SK-N-SH treated with all-trans-retinoic acid at 6 μM for 48 hours (cell line): Measurements from ENCODE around the gene PTBP2.

Source experiments
- ARNTL ChIP-seq: fragments of 450-650 bp; formaldehyde crosslinking; IDR thresholded peaks from 2 replicates; pipeline ENCODE4 v1.5.0; 2020; ENCODE audit warnings: low read depth, mild to moderate bottlenecking, moderate library complexity, borderline replicate concordance
- ISL1 ChIP-seq: fragments of 250-450 bp; sonication (Bioruptor Pico); IDR thresholded peaks from 2 replicates; pipeline ENCODE4 v2.1.2; 2022; ENCODE audit warnings: mild to moderate bottlenecking, moderate library complexity
- OSR1 ChIP-seq: fragments of 250-450 bp; sonication (Bioruptor Pico); IDR thresholded peaks from 2 replicates; pipeline ENCODE4 v1.8.0; 2022; ENCODE audit warnings: moderate library complexity, mild to moderate bottlenecking, inconsistent platforms
- RARB ChIP-seq: fragments of 250-450 bp; sonication (Bioruptor Pico); IDR thresholded peaks from 2 replicates; pipeline ENCODE4 v1.8.0; 2021; ENCODE audit warnings: mild to moderate bottlenecking, moderate library complexity
- TOX ChIP-seq: fragments of 250-450 bp; sonication (Bioruptor Pico); IDR thresholded peaks from 2 replicates; pipeline ENCODE4 v1.8.0; 2021; ENCODE audit warnings: mild to moderate bottlenecking, moderate library complexity, borderline replicate concordance
- ZC3H10 ChIP-seq: fragments of 250-450 bp; sonication (Bioruptor Pico); IDR thresholded peaks from 2 replicates; pipeline ENCODE4 v1.5.1; 2021; ENCODE audit warnings: mild to moderate bottlenecking, moderate library complexity
- ZFP3 ChIP-seq: fragments of 250-450 bp; sonication (Bioruptor Pico); IDR thresholded peaks from 2 replicates; pipeline ENCODE4 v1.5.0; 2020; ENCODE audit warnings: mild to moderate bottlenecking, moderate library complexity
- ZFP30 ChIP-seq: fragments of 450-650 bp; formaldehyde crosslinking; IDR thresholded peaks from 2 replicates; pipeline ENCODE4 v1.5.0; 2022; ENCODE audit warnings: mild to moderate bottlenecking, moderate library complexity
- ZNF565 ChIP-seq: fragments of 450-650 bp; formaldehyde crosslinking; conservative IDR thresholded peaks from 2 replicates; pipeline ENCODE4 v1.5.0; 2020; ENCODE audit warnings: low read depth, mild to moderate bottlenecking, moderate library complexity
- ZNF70 ChIP-seq: fragments of 450-650 bp; formaldehyde crosslinking; IDR thresholded peaks from 2 replicates; pipeline ENCODE4 v1.5.0; 2020; ENCODE audit warnings: mild to moderate bottlenecking, moderate library complexity
- TF ChIP-seq, protein P1 (sequence below): fragments of 250-450 bp; sonication (Bioruptor Pico); IDR thresholded peaks from 2 replicates; pipeline ENCODE4 v1.5.1; 2021; ENCODE audit warnings: mild to moderate bottlenecking, moderate library complexity
- TF ChIP-seq, protein P2 (sequence below): fragments of 250-450 bp; sonication (Bioruptor Pico); IDR thresholded peaks from 2 replicates; pipeline ENCODE4 v1.8.0; 2021; ENCODE audit warnings: low read depth, mild to moderate bottlenecking, moderate library complexity, borderline replicate concordance
- TF ChIP-seq, protein P3 (sequence below): fragments of 250-450 bp; sonication (Bioruptor Pico); IDR thresholded peaks from 2 replicates; pipeline ENCODE4 v1.5.1; 2020; ENCODE audit warnings: low read depth, mild to moderate bottlenecking, moderate library complexity

DNA sequence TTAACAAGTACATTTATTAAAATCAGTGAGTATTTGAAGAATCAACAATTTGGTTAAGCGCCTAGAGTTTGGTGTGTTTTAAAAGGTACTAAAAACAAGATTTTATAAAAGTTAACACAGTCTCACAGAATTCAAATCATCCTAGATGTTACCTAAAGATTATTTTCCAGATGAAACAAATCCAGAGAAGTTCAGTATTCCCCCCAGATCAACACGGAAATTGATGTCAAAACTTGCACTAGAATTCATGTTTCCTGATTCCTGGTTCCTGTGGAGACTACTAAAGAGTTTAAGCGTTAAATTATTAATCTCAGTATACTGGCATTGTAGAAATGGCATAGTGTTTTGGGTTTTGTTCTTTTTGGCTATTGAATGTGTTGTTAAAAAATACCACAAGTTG is 1.4 kb downstream of the PTBP2 start:
- TF ChIP-seq OSR1 (no peak), RARB (no peak), ZNF70 (CRISPR knock-in tag) (no peak), ZFP3 (CRISPR knock-in tag) (no peak), ARNTL (CRISPR knock-in tag) (no peak), ZC3H10 (no peak), TOX (CRISPR knock-in tag) (no peak), ZNF565 (CRISPR knock-in tag) (no peak), ISL1 (CRISPR knock-in tag) (no peak), ZFP30 (CRISPR knock-in tag) (no peak)
- TF ChIP-seq, protein P1, sequence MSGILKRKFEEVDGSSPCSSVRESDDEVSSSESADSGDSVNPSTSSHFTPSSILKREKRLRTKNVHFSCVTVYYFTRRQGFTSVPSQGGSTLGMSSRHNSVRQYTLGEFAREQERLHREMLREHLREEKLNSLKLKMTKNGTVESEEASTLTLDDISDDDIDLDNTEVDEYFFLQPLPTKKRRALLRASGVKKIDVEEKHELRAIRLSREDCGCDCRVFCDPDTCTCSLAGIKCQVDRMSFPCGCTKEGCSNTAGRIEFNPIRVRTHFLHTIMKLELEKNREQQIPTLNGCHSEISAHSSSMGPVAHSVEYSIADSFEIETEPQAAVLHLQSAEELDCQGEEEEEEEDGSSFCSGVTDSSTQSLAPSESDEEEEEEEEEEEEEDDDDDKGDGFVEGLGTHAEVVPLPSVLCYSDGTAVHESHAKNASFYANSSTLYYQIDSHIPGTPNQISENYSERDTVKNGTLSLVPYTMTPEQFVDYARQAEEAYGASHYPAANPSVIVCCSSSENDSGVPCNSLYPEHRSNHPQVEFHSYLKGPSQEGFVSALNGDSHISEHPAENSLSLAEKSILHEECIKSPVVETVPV (CRISPR knock-in tag): no peak
- TF ChIP-seq, protein P2, sequence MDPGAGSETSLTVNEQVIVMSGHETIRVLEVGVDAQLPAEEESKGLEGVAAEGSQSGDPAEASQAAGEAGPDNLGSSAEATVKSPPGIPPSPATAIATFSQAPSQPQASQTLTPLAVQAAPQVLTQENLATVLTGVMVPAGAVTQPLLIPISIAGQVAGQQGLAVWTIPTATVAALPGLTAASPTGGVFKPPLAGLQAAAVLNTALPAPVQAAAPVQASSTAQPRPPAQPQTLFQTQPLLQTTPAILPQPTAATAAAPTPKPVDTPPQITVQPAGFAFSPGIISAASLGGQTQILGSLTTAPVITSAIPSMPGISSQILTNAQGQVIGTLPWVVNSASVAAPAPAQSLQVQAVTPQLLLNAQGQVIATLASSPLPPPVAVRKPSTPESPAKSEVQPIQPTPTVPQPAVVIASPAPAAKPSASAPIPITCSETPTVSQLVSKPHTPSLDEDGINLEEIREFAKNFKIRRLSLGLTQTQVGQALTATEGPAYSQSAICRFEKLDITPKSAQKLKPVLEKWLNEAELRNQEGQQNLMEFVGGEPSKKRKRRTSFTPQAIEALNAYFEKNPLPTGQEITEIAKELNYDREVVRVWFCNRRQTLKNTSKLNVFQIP (CRISPR knock-in tag): no peak
- TF ChIP-seq, protein P3, sequence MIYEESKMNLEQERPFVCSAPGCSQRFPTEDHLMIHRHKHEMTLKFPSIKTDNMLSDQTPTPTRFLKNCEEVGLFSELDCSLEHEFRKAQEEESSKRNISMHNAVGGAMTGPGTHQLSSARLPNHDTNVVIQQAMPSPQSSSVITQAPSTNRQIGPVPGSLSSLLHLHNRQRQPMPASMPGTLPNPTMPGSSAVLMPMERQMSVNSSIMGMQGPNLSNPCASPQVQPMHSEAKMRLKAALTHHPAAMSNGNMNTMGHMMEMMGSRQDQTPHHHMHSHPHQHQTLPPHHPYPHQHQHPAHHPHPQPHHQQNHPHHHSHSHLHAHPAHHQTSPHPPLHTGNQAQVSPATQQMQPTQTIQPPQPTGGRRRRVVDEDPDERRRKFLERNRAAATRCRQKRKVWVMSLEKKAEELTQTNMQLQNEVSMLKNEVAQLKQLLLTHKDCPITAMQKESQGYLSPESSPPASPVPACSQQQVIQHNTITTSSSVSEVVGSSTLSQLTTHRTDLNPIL: no peak
